Right atrium auricular region (tissue), 2 donors: ENCODE results near the gene ACOX1. TPM values are rescaled to one million over a fixed set of nuclear protein-coding genes. Genes with fewer than 3 reads are reported as not detected.

Experiments used
- DNase-seq: peaks from one replicate; pipeline ENCODE4 v3.0.0-alpha.2; 2019; ENCODE audit warnings: low spot score
- H3K27ac ChIP-seq, 2 donors: fragments of 200-600 bp; sonication (generic); 1 replicate in 1 of 2; 2 replicates in 1 of 2; pipeline ENCODE4 v1.5.1; 2016 to 2019
- H3K27me3 ChIP-seq, 2 donors: fragments of 200-600 bp; sonication (generic); one replicate each; pipeline versions ENCODE4 v1.5.1 to v1.6.0; 2017 to 2019
- H3K36me3 ChIP-seq: fragments of 200-600 bp; sonication (generic); one replicate; pipeline ENCODE4 v1.5.1; 2016
- H3K4me1 ChIP-seq, 2 donors: fragments of 200-600 bp; sonication (generic); one replicate each; pipeline versions ENCODE4 v1.5.1 to v1.6.0; 2017 to 2019
- H3K4me3 ChIP-seq, 2 donors: fragments of 200-600 bp; sonication (generic); 1 replicate in 1 of 2; 2 replicates in 1 of 2; pipeline ENCODE4 v1.5.1; 2017 to 2019; ENCODE audit warnings: mild to moderate bottlenecking in 1 of 2, moderate library complexity in 1 of 2
- H3K9me3 ChIP-seq, 2 donors: fragments of 200-600 bp; sonication (generic); one replicate each; pipeline ENCODE4 v1.5.1; 2019
- total RNA-seq, 2 donors: library from RNA; depleted of rRNA; stranded (reverse); fragments of >200 nt; gene quantifications; one replicate each; pipeline ENCODE4 v1.1.0, GENCODE V29; 2016
- TF ChIP-seq, protein P1 (sequence below), 2 donors: fragments of 200-600 bp; sonication (generic); IDR thresholded peaks; one replicate each; pipeline ENCODE4 v1.5.1; 2019; ENCODE audit warnings: antibody characterized with exemption in 2 of 2

Gene ACOX1
- total RNA-seq, 2 donors from 2014 or later = 49.6 to 67.4 TPM

DNA sequence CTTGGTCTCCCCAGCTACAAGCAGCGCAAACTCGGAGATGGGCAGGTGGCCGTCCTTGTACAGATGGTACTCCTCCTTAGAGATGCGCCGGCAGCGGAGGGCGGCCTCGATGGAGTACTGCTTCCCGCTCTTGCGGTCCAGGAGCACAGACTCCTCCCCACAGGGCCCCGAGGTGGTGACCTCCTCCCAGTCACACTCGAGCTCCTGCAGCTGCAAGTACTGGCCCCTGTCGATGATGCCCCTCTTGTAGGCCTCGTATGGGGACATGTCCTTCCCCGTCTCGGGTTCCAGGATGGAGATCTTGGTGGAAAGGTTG is 28.8 kb upstream of the ACOX1 start:
- H3K27me3 ChIP-seq = no peaks in the 10 kb centered on the region
- H3K4me1 ChIP-seq = no peaks in the 10 kb centered on the region
- no peak for DNase-seq
- no peak overlapping the region for H3K4me3 ChIP-seq
- H3K36me3 ChIP-seq = no peaks in the 10 kb centered on the region
- H3K9me3 ChIP-seq = no peaks in the 10 kb centered on the region
- no peak overlapping the region for H3K27ac ChIP-seq
- TF ChIP-seq, protein P1, sequence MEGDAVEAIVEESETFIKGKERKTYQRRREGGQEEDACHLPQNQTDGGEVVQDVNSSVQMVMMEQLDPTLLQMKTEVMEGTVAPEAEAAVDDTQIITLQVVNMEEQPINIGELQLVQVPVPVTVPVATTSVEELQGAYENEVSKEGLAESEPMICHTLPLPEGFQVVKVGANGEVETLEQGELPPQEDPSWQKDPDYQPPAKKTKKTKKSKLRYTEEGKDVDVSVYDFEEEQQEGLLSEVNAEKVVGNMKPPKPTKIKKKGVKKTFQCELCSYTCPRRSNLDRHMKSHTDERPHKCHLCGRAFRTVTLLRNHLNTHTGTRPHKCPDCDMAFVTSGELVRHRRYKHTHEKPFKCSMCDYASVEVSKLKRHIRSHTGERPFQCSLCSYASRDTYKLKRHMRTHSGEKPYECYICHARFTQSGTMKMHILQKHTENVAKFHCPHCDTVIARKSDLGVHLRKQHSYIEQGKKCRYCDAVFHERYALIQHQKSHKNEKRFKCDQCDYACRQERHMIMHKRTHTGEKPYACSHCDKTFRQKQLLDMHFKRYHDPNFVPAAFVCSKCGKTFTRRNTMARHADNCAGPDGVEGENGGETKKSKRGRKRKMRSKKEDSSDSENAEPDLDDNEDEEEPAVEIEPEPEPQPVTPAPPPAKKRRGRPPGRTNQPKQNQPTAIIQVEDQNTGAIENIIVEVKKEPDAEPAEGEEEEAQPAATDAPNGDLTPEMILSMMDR (IDR thresholded peaks at IDR 0.05) = no peak

DNA sequence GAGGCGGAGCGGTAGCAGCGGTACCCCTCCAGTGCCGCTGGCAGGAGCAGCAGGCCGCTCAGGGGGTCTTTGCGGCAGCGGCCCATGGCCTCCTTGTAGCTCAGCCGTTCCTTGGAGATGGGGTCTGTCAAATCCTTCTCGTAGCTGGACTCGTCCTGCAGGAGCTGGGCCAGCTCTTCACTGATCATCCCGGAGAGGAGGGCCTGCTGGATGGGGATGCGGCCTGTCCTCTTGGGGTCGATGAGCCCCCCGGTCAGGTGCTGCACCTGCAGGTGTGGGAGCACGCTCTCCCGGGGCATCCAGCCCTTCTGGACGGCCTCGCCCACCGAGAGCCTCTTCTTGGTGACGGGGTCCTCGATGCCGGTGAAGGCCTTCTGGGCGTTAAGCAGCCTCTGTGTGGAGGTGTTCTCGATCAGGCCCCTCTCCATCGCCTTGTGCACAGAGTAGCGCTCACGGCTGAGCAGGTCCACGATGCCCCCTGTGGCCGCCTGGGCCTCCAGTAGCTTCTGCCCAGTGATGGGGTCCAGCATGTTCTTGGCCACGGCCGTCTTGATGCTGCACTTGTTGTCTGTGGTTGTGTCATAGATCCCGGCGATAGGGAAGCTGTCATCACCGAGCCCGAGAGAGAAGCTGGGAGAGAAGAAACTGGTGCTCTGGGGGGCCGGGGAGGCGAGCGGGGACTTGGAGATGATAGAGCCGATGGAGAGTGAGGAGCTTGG is 28.3 kb upstream of the ACOX1 start:
- Histone ChIP-seq H3K27me3 (no peaks in the 10 kb centered on the region), H3K27ac (no peak overlapping the region), H3K9me3 (no peaks in the 10 kb centered on the region), H3K36me3 (no peaks in the 10 kb centered on the region), H3K4me3 (no peak overlapping the region), H3K4me1 (no peaks in the 10 kb centered on the region)
- DNase-seq = no peak
- TF ChIP-seq, protein P1 (IDR thresholded peaks at IDR 0.05) = no peak

DNA sequence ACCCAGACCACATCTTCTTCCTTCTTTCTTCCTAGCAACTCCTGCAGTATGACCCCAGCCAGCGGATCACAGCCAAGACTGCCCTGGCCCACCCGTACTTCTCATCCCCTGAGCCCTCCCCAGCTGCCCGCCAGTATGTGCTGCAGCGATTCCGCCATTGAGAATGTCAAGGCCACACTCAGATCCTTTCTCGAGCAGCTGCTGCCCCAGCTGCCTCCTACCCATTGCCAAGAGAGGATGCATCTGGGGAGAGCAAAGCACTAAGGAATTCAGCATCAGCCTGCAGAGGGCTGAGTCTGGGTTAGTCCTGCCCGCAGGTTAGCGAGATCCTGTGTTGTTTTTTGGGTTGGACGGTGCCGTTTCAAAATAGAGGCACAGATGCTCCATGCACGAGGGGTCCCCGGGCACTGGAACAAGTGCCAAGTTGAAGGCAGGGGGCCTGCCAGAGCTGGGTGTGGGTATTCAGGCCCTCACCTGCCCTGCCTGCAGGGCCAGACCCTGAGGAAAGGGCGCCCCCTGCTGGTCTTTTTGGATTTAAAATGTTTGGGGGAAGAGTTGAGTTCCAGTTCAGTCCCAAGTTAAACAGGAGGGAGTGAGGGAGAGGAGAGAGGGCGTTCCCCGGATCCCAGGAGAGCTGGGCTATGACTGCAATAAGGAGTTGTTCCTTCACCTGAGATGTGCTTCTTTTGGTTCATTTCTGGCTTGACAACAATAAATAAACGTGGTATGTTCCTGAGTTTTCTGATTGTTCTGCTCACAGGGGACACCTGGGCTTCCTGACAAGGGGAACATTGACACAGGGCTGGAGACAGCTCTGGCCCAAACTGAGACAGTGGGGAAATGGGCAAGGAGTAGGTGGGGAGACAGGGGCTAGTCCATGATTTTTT is 26.5 kb upstream of the ACOX1 start:
- H3K27me3 ChIP-seq = no peaks in the 10 kb centered on the region
- H3K4me1 ChIP-seq = no peaks in the 10 kb centered on the region
- H3K36me3 ChIP-seq = no peaks in the 10 kb centered on the region
- peak; percentile 82 for DNase-seq
- H3K4me3 ChIP-seq = no peak overlapping the region
- H3K27ac ChIP-seq = no peak overlapping the region
- TF ChIP-seq, protein P1 (IDR thresholded peaks at IDR 0.05) = peak; percentile 54 to 84
- H3K9me3 ChIP-seq = no peaks in the 10 kb centered on the region

DNA sequence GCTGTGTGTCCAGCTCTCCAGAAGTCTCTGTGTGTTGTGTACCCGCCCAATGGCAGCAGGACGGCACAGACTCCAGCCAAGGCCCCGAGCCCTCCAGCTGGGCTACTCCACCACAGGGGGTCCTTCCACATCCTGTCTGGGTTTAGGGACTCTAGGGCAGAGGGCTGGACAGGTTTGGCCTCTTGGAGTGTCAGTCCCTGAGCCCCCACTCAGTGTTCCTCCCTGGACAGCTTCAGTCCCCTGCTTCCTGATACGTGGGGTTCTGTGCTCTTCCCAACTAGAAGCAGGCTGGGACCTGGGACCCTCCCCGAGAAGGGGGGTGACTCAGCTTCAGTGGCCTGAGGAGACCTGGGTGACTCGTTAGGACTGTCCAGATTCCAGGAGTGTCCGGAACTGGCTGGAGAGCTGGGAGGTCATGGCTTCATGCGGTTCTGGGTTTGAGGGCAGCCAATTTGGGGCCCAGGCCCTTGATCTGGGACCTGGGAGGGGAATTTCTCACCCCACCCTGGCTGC is 25.8 kb upstream of the ACOX1 start:
- H3K4me1 ChIP-seq = no peaks in the 10 kb centered on the region
- no peaks in the 10 kb centered on the region for H3K27me3 ChIP-seq
- H3K4me3 ChIP-seq = no peak overlapping the region
- no peaks in the 10 kb centered on the region for H3K9me3 ChIP-seq
- H3K27ac ChIP-seq = no peak overlapping the region
- TF ChIP-seq, protein P1 (IDR thresholded peaks at IDR 0.05) = no peak
- no peaks in the 10 kb centered on the region for H3K36me3 ChIP-seq
- no peak for DNase-seq

DNA sequence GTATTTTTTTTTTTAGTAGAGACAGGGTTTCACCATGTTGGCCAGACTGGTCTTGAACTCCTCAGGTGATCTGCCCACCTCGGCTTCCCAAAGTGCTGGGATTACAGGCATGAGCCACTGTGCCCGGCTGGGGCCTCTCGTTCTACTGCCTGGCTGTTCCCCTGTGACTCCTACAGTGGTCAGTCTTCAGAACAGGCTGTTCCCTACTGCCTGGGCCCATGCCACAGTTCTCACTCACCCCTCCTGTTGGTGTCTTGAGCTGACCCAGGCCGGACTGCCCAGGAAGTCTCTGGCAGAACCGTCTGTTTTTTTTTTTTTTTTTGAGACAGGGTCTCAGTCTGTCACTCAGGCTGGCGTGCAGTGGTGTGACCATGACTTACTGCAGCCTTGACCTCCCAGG is 24.9 kb upstream of the ACOX1 start:
- no peaks in the 10 kb centered on the region for H3K36me3 ChIP-seq
- TF ChIP-seq, protein P1 (IDR thresholded peaks at IDR 0.05) = no peak
- H3K27ac ChIP-seq = no peak overlapping the region
- H3K4me3 ChIP-seq = no peak overlapping the region
- H3K4me1 ChIP-seq = no peaks in the 10 kb centered on the region
- H3K9me3 ChIP-seq = no peaks in the 10 kb centered on the region
- DNase-seq = no peak
- no peaks in the 10 kb centered on the region for H3K27me3 ChIP-seq
